GM08714 (cell line): ENCODE measurements around the gene SWAP70.
"Not testable (repeated sequence)": the region's sequence is repeated elsewhere in the genome, so short reads cannot be mapped to it uniquely, and the experiment has no call there.

ENCODE experiments used
- H3K4me3 ChIP-seq: fragments of 200-500 bp; sonication (Bioruptor generic); 2 replicates; pipeline ENCODE4 v1.5.1; 2014; ENCODE audit warnings: mild to moderate bottlenecking, low read length, inconsistent platforms
- ZNF274 ChIP-seq: IDR thresholded peaks from 2 replicates; pipeline ENCODE4 v1.6.1; 2012; ENCODE audit warnings: mild to moderate bottlenecking, low read depth, low read length

SWAP70 gene

DNA sequence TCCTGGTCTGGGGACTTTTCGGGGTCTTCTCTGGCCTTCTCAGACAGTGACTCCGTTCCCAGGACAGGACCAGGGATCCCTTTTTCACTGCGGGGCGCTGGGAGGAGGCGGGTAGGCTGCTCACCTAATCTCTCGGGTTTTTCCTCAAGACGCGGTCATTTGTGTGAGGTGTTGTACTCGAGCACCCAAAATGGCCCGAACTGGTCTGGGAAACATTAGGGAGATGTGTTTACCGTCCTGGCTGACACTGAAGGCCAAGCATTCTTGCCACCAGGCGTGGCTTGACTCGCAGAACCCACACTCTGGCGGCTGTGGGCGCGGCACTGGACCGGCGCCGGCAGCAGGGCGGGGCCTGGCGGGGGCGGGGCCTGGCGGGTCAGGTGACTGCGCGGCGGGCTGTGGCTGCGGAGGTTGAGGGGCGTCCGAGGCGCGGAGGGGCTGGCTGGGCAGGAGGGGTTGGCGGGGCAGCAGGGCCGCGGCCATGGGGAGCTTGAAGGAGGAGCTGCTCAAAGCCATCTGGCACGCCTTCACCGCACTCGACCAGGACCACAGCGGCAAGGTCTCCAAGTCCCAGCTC lies at the start of gene SWAP70:
Gene SWAP70 (plus strand): TSS at position 379 of the 577 bp plus-strand sequence. CDS start 103 bp downstream, at position 482.
- TF ChIP-seq ZNF274: no peak
- H3K4me3 ChIP-seq: peak within 1 kb of the TSS; percentile 74

DNA sequence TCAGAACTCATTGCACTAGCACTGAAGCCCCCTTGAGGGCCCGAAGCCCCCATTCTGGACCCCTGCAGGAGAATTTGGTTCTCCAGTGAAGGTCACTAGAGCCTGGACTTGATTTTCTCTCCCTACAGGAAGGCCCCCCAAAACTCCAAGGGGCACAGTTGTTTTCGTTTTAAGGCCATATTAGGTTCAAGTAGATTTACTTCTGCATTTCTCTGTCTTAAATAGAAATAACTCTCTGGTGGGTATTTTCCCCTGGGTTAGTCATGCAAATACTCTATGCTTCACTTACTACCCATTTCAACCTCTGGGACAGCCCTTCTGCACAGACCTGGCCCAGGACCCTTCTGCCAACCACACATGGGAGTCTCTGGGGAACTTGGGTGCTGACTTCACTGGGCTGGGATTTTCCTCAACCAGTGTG lies 48.8 kb upstream of the SWAP70 start:
- peak overlapping the region; percentile 45; the same call in 1 of the 2 replicates for H3K4me3 ChIP-seq
- TF ChIP-seq ZNF274: no peak

GRCh38 chr11:9616042-9616675 lies 47.7 kb upstream of the SWAP70 start:
- TF ChIP-seq ZNF274: no peak
- H3K4me3 ChIP-seq: no peak overlapping the region

DNA sequence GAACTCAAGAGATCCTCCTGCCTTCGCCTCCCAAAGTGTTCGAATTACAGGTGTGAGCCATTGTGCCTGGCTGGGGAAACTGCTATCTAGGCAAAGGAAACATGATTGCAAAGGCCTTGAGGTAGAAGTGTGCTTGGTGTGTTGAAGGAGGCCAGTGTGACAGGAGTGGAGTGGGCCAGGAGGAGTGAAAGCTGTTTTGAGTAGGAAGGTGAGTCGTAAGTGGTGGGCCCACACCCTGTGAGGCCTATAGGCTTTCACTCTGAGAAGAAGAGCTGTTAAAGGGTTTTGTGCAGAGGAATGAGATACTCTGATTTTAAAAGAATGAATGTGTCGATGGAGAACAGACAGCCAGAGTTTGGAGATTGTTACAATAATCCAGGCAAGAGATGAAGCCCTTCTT lies 47.0 kb upstream of the SWAP70 start:
- no peak overlapping the region for H3K4me3 ChIP-seq
- no peak for TF ChIP-seq ZNF274

DNA sequence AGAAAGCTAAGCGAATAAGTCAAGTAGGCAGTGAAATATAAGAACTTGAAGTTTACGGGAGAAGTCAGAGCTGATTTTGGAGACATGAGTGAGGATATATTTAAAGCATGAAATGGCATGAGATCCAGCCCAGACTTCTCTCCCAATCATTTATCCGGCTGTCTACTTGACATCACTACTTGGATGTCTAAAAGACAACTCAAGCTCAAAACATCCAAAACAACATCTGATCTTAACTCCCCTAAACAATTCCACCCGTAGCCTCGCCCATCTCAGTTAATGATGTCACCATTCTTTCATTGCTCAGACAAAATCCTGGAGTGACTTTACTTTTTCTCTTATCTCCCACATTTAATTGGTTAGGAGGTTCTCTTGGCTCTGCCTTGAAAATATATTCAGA lies 45.9 kb upstream of the SWAP70 start:
- TF ChIP-seq ZNF274: no peak
- no peak overlapping the region for H3K4me3 ChIP-seq

- TF ChIP-seq ZNF274: no peak
- H3K4me3 ChIP-seq: no peak overlapping the region
Observed at GRCh38 chr11:9619004-9619403, 44.9 kb upstream of the SWAP70 start.

- no peak overlapping the region for H3K4me3 ChIP-seq
- TF ChIP-seq ZNF274: no peak
Observed at GRCh38 chr11:9619971-9620370, 43.9 kb upstream of the SWAP70 start.

DNA sequence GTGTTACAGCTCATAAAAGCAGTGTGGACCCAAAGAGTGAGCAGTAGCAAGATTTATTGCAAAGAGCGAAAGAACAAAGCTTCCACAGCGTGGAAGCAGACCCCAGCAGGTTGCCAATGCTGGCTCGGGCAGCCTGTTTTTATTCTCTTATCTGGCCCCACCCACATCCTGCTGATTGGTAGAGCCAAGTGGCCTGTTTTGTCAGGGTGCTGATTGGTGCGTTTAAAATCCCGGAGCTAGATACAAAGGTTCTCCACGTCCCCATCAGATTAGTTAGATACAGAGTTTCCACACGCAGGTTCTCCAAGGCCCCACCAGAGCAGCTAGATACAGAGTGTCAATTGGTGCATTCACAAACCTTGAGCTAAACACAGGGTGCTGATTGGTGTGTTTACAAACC lies 41.5 kb upstream of the SWAP70 start:
- H3K4me3 ChIP-seq: not testable (repeated sequence)

DNA sequence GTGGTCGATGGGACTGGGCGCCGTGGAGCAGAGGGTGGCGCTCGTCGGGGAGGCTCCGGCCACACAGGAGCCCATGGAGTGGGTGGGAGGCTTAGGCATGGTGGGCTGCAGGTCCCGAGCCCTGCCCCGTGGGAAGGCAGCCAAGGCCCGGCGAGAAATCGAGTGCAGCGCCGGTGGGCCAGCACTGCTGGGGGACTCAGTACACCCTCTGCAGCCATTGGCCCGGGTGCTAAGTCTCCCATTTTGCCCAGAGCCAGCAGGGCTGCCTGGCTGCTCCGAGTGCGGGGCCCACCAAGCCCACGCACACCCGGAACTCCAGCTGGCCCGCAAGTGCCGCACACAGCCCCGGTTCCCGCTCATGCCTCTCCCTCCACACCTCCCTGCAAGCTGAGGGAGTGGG lies 40.8 kb upstream of the SWAP70 start:
- not testable (repeated sequence) for H3K4me3 ChIP-seq

GRCh38 chr11:9624448-9624847 lies 39.4 kb upstream of the SWAP70 start:
- TF ChIP-seq ZNF274: no peak
- no peak overlapping the region for H3K4me3 ChIP-seq

DNA sequence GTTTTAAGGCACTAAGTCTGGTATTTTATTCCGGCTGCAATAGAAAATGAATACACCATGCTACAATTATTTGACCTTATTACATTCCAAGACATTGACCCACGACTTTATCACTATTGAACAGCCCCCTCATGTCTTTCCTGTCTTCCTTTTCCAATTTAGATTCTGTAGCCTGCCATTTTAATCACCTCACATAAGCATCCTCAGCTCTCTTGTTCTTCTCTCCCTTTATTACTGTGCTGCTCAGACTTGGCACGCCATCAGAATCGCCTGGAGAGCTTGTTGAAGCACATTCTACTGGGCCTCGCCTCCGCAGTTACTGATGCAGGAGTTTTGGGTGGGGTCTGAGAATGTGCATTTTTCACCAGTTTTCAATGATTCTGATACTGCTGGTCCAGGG lies 38.7 kb upstream of the SWAP70 start:
- H3K4me3 ChIP-seq: no peak overlapping the region

GRCh38 chr11:9625728-9626127 lies 38.1 kb upstream of the SWAP70 start:
- TF ChIP-seq ZNF274: no peak
- no peak overlapping the region for H3K4me3 ChIP-seq

More for the DNA sequence above, 38.7 kb upstream of the SWAP70 start:
- TF ChIP-seq ZNF274: no peak

- no peak for TF ChIP-seq ZNF274
- no peak overlapping the region for H3K4me3 ChIP-seq
Observed at GRCh38 chr11:9626496-9627394, 37.1 kb upstream of the SWAP70 start.

DNA sequence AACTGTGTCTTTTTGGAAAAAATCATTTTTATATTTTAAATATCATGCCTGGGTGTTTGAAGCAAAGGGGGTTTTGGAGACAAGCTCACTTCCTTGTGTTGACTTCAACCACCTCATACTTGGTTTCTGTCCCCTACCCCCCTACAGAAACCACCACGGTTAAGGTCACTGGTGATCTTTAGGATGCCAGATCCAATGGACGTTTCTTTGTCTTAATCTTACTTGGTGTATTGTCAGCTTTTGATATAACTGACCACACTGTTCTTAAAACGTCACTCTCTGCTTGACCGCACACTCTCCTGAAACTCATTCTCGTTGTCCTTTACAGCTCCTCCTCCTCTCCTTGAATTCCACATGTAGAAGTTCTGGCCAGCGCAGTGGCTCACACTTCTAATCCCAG lies 34.8 kb upstream of the SWAP70 start:
- H3K4me3 ChIP-seq: no peak overlapping the region
- no peak for TF ChIP-seq ZNF274

DNA sequence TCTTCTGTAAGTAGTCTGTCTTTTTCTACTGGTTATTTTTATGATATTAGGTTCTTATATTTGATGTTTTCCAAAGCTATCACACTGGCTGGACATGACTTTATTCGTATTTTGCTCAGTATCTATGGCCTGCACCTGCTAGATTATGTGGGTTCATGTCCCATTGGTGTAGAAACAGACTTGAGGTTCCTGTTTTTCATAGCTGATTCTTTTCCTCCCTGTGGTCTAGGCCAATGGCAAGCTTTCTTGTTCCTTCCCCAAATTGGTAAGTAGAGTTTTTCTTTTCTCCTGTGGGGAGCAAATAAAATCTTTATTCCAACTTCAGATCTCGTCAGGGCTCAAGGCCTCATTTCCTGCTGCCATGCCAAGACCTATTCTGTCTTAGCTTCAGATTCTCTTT lies 30.2 kb upstream of the SWAP70 start:
- no peak overlapping the region for H3K4me3 ChIP-seq
- TF ChIP-seq ZNF274: no peak
